ENCODE data around the gene SLC25A21. TPM values are rescaled to one million over a fixed set of nuclear protein-coding genes. Genes with fewer than 3 reads are reported as not detected.

Gene SLC25A21
- polyA plus RNA-seq, 2 of the 4 experiments (the other 2 are of a cell fraction), result 0.68 to 1.4 TPM

GRCh38 chr14:37034410-37035285 is 137.8 kb downstream of the SLC25A21 start:
- WGBS (ENCODE audit: missing lambda C conversion rate), result 87% methylated on average over 11 of the region's 11 CpGs
- no peak overlapping the region for H3K4me3 ChIP-seq
- TF ChIP-seq KDM5A (IDR thresholded peaks at IDR 0.05), result no peak
- TF ChIP-seq RCOR1 (IDR thresholded peaks at IDR 0.05; ENCODE audit: low read depth, low read length), result no peak
- TF ChIP-seq HMGXB4 (CRISPR knock-in tag; IDR thresholded peaks at IDR 0.05; ENCODE audit: borderline replicate concordance), result no peak
- TF ChIP-seq MYC (IDR thresholded peaks at IDR 0.05; ENCODE audit: borderline replicate concordance, low read length), result no peak
- TF ChIP-seq CHD2 (IDR thresholded peaks at IDR 0.05; ENCODE audit: low read length, partially characterized antibody), result no peak
- no peak for TF ChIP-seq NR3C1 (IDR thresholded peaks at IDR 0.05)
- no peak for TF ChIP-seq PHF8 (IDR thresholded peaks at IDR 0.05; ENCODE audit: borderline replicate concordance, low read depth)
- H3K9me3 ChIP-seq, result no peaks in the 10 kb centered on the region
- ATAC-seq, result no peak
- ChIA-PET CTCF (interaction anchor here (0.8 to 1.5 kb wide), 3 partner anchors 8 to 92 kb away, joined by 3 to 5 read pairs (median 3); no protein-coding TSS in a partner anchor), POLR2A (no interaction called here)
- H3K4me1 ChIP-seq, result peaks cover 14% of the 10 kb centered on the region
- no peak overlapping the region for H3K4me2 ChIP-seq
- DNase-seq (ENCODE audit: low read depth in 1 of 2, low spot score in 1 of 2), result no peak
- no peak overlapping the region for H3K27ac ChIP-seq
- FAIRE-seq, result no peak

GRCh38 chr14:37032863-37033262 is 139.5 kb downstream of the SLC25A21 start:
- FAIRE-seq (no peak), ATAC-seq (no peak)
- WGBS (ENCODE audit: missing lambda C conversion rate), result 84% methylated on average over 1 of the region's 1 CpG

DNA sequence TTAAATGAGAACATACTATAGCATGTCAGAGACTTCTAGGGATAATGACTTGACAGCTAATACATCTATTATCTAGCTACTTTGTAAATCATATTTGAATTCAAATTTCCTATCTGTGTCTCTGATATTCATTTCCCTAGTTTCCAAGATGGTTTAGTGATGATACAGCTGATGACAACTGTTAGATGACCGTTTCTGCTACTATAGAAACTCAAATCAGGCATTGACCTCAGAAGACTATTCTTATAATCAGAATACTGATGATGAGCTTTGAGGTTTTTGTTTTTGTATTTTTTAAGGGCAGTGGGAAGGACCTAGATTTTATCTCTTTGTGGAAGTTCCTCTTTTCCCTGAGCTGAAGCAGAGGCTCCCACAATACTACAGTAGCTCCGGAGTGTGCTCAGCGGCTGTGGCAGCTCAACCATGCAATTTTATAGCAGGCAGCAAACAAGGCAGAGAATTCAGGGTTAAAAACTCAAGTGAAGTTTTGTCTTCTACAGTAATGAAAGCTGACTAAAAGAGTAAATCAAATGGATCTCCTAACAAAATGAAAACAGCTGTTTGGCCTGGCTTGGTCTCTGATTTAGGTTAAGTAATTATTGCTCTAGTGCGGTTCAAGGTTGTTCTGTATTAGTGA is 145.1 kb downstream of the SLC25A21 start:
- no peaks in the 10 kb centered on the region for H3K9me3 ChIP-seq
- DNase-seq (ENCODE audit: low read depth in 1 of 2, low spot score in 1 of 2), result no peak
- CTCF ChIA-PET, result interaction anchor here (1.7 kb wide), 1 partner anchor 122 kb away, joined by 5 read pairs; no protein-coding TSS in a partner anchor
- POLR2A ChIA-PET, result no interaction called here
- 90% methylated on average over 4 of the region's 4 CpGs for WGBS (ENCODE audit: missing lambda C conversion rate)
- no peak overlapping the region for H3K4me2 ChIP-seq
- H3K4me3 ChIP-seq, result no peak overlapping the region
- H3K27ac ChIP-seq, result no peak overlapping the region
- FAIRE-seq, result no peak
- no peaks in the 10 kb centered on the region for H3K4me1 ChIP-seq
- no peak for ATAC-seq
- TF ChIP-seq USF2 (IDR thresholded peaks at IDR 0.05) (no peak), NFE2L2 (conservative IDR thresholded peaks at IDR 0.05; ENCODE audit: low read length) (no peak), NR3C1 (IDR thresholded peaks at IDR 0.05) (no peak), HDAC2 (IDR thresholded peaks at IDR 0.05) (no peak), HEYL (CRISPR knock-in tag; IDR thresholded peaks at IDR 0.05) (no peak), RAD21 (conservative IDR thresholded peaks at IDR 0.05 in 1 of 2, IDR thresholded peaks at IDR 0.05 in 1 of 2) (no peak), ZFP36 (IDR thresholded peaks at IDR 0.05; ENCODE audit: borderline replicate concordance, partially characterized antibody) (no peak), HOXB13 (CRISPR knock-in tag; IDR thresholded peaks at IDR 0.05; ENCODE audit: low read depth) (no peak), HMGXB4 (CRISPR knock-in tag; IDR thresholded peaks at IDR 0.05; ENCODE audit: borderline replicate concordance) (no peak)

More at GRCh38 chr14:37032863-37033262, 139.5 kb downstream of the SLC25A21 start:
- POLR2A ChIA-PET, result no interaction called here
- Histone ChIP-seq H3K4me1 (peaks cover 14% of the 10 kb centered on the region), H3K27ac (no peak overlapping the region), H3K4me2 (no peak overlapping the region), H3K9me3 (no peaks in the 10 kb centered on the region), H3K4me3 (no peak overlapping the region)
- CTCF ChIA-PET, result interaction anchor here (0.9 kb wide), 1 partner anchor 10 kb away, joined by 3 read pairs; no protein-coding TSS in a partner anchor
- no peak for TF ChIP-seq FOSB (CRISPR knock-in tag; IDR thresholded peaks at IDR 0.05)
- no peak for TF ChIP-seq CHD4 (IDR thresholded peaks at IDR 0.05; ENCODE audit: borderline replicate concordance)
- TF ChIP-seq RAD21 (conservative IDR thresholded peaks at IDR 0.05 in 1 of 2, IDR thresholded peaks at IDR 0.05 in 1 of 2), result no peak
- no peak for TF ChIP-seq HMGXB4 (CRISPR knock-in tag; IDR thresholded peaks at IDR 0.05; ENCODE audit: borderline replicate concordance)
- TF ChIP-seq FOXS1 (CRISPR knock-in tag; IDR thresholded peaks at IDR 0.05), result no peak
- TF ChIP-seq FOSL2 (IDR thresholded peaks at IDR 0.05), result no peak
- TF ChIP-seq FOSL2 (CRISPR knock-in tag; IDR thresholded peaks at IDR 0.05), result no peak
- no peak for TF ChIP-seq HES2 (IDR thresholded peaks at IDR 0.05)
- no peak for TF ChIP-seq RNF2 (IDR thresholded peaks at IDR 0.05; ENCODE audit: borderline replicate concordance, low read depth)
- TF ChIP-seq KDM5A (IDR thresholded peaks at IDR 0.05), result no peak
- no peak for TF ChIP-seq ZNF302 (CRISPR knock-in tag; IDR thresholded peaks at IDR 0.05)
- no peak for DNase-seq (ENCODE audit: low read depth in 1 of 2, low spot score in 1 of 2)
